OCI-LY3 (cell line): Measurements from ENCODE around the gene SERTAD1.

Experiments used
- EZH2phosphoT487 ChIP-seq: fragments of 200-600 bp; shearing (Covaris generic); IDR thresholded peaks from 2 replicates; pipeline ENCODE4 v1.6.1; 2018; ENCODE audit warnings: antibody characterized with exemption, mixed run types, low read depth
- TF ChIP-seq, protein P1 (sequence below): fragments of 200-600, 300-600 bp; sonication (generic); IDR thresholded peaks from 2 replicates; pipeline ENCODE4 v1.5.1; 2014; ENCODE audit warnings: antibody characterized with exemption, low read length, low read depth

DNA sequence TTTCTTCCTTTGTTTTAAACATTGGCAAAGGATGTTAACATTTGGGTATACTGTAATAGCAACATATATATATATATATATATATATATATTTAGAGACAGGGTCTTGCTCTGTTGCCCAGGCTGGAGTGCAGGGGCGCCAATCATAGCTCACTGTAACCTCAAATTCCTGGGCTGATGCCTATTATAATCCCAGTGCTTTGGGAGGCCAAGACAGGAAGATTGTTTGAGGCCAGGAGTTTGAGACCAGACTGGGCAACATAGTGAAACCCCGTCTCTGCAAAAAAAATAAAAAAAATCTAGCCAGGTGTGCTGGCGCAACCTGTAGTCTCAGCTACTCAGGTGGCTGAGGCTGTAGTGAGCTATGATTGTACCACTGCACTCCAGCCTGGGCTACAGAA is 34.4 kb upstream of the SERTAD1 start:
- TF ChIP-seq, protein P1, sequence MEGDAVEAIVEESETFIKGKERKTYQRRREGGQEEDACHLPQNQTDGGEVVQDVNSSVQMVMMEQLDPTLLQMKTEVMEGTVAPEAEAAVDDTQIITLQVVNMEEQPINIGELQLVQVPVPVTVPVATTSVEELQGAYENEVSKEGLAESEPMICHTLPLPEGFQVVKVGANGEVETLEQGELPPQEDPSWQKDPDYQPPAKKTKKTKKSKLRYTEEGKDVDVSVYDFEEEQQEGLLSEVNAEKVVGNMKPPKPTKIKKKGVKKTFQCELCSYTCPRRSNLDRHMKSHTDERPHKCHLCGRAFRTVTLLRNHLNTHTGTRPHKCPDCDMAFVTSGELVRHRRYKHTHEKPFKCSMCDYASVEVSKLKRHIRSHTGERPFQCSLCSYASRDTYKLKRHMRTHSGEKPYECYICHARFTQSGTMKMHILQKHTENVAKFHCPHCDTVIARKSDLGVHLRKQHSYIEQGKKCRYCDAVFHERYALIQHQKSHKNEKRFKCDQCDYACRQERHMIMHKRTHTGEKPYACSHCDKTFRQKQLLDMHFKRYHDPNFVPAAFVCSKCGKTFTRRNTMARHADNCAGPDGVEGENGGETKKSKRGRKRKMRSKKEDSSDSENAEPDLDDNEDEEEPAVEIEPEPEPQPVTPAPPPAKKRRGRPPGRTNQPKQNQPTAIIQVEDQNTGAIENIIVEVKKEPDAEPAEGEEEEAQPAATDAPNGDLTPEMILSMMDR = no peak
- no peak for TF ChIP-seq EZH2phosphoT487
